ENCODE data around the gene WDR3. TPM values are rescaled to one million over a fixed set of nuclear protein-coding genes. Genes with fewer than 3 reads are reported as not detected.
"Not testable (repeated sequence)": the region's sequence is repeated elsewhere in the genome, so short reads cannot be mapped to it uniquely, and the experiment has no call there.

Gene WDR3
- polyA plus RNA-seq, 1 experiment = 13.2 TPM

- DNase-seq (ENCODE audit: low read depth) = no peak
- ChIA-PET CTCF (interaction anchor here (0.7 to 5.4 kb wide), 2 partner anchors 9 to 150 kb away, joined by 3 to 20 read pairs; no protein-coding TSS in a partner anchor), POLR2A (no interaction called here)
- TF ChIP-seq, protein P1, sequence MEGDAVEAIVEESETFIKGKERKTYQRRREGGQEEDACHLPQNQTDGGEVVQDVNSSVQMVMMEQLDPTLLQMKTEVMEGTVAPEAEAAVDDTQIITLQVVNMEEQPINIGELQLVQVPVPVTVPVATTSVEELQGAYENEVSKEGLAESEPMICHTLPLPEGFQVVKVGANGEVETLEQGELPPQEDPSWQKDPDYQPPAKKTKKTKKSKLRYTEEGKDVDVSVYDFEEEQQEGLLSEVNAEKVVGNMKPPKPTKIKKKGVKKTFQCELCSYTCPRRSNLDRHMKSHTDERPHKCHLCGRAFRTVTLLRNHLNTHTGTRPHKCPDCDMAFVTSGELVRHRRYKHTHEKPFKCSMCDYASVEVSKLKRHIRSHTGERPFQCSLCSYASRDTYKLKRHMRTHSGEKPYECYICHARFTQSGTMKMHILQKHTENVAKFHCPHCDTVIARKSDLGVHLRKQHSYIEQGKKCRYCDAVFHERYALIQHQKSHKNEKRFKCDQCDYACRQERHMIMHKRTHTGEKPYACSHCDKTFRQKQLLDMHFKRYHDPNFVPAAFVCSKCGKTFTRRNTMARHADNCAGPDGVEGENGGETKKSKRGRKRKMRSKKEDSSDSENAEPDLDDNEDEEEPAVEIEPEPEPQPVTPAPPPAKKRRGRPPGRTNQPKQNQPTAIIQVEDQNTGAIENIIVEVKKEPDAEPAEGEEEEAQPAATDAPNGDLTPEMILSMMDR (IDR thresholded peaks at IDR 0.05; ENCODE audit: insufficient read depth, low read depth, low read length) = no peak
- Histone ChIP-seq H3K27me3 (ENCODE audit: control insufficient read depth, insufficient read depth, low read length) (no peaks in the 10 kb centered on the region), H3K4me3 (ENCODE audit: low read depth, low read length) (no peak overlapping the region), H3K36me3 (ENCODE audit: control insufficient read depth, insufficient read depth, low read length) (peaks cover 7% of the 10 kb centered on the region)
These were observed 25.1 kb upstream of the WDR3 start for GRCh38 chr1:117904485-117904884.

DNA sequence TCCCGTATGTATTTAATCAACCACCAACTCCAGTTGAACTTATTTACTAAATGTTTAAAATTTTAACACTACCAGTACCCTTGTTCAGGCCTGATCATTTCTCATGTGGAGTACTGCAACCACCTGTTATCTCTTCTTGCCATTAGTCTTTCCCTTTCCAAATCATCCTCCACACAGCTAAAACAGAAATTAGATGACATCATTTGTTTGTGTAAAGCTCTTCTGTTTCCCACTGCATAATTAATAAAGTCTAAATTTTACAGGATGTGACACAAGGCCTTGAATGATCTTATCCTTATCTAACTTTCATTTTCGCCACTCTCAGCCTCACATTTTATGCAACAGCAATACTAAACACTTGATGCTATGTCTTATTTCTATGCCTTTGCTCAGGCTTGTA, 24.5 kb upstream of the WDR3 start:
- CTCF ChIA-PET = interaction anchor here (0.7 to 5.4 kb wide), 2 partner anchors 9 to 151 kb away, joined by 3 to 20 read pairs; no protein-coding TSS in a partner anchor
- Histone ChIP-seq H3K27me3 (ENCODE audit: control insufficient read depth, insufficient read depth, low read length) (no peaks in the 10 kb centered on the region), H3K4me3 (ENCODE audit: low read depth, low read length) (no peak overlapping the region), H3K36me3 (ENCODE audit: control insufficient read depth, insufficient read depth, low read length) (peaks cover 8% of the 10 kb centered on the region)
- TF ChIP-seq, protein P1 (IDR thresholded peaks at IDR 0.05; ENCODE audit: insufficient read depth, low read depth, low read length) = no peak
- POLR2A ChIA-PET = no interaction called here
- no peak for DNase-seq (ENCODE audit: low read depth)

DNA sequence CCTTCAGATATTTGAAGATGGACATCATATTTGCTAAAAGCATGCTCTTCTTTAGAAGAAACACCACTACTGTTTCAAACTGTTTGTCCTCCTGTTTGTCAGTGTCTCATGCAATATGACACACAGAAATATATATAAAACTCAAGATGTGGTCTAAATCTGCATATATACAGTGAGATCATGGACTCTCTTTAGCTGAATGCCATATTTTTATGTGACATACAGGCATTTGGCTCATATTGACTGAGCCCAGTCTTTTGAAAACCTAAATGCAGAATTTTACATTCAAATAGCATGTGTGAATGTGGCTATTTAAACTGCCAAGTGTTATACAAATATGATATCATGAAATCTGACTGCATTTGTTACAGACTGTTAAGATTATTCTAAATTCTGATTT, 18.5 kb upstream of the WDR3 start:
- no peak for DNase-seq (ENCODE audit: low read depth)
- CTCF ChIA-PET = interaction anchor here (1.0 to 1.6 kb wide), 3 partner anchors 14 to 153 kb away, joined by 3 to 5 read pairs (median 3); no protein-coding TSS in a partner anchor
- Histone ChIP-seq H3K4me3 (ENCODE audit: low read depth, low read length) (no peak overlapping the region), H3K36me3 (ENCODE audit: control insufficient read depth, insufficient read depth, low read length) (peaks cover 2% of the 10 kb centered on the region; the same call in 1 of the 2 replicates), H3K27me3 (ENCODE audit: control insufficient read depth, insufficient read depth, low read length) (no peaks in the 10 kb centered on the region)
- TF ChIP-seq, protein P1 (IDR thresholded peaks at IDR 0.05; ENCODE audit: insufficient read depth, low read depth, low read length) = no peak
- POLR2A ChIA-PET = interaction anchor here (0.6 kb wide), 1 partner anchor 600 kb away, joined by 5 read pairs; no protein-coding TSS in a partner anchor

GRCh38 chr1:117919376-117919775, 10.2 kb upstream of the WDR3 start:
- ChIA-PET CTCF (interaction anchor here (1.7 kb wide), 1 partner anchor 9 kb away, joined by 6 read pairs; no protein-coding TSS in a partner anchor), POLR2A (no interaction called here)
- Histone ChIP-seq H3K27me3 (ENCODE audit: control insufficient read depth, insufficient read depth, low read length) (no peaks in the 10 kb centered on the region), H3K4me3 (ENCODE audit: low read depth, low read length) (no peak overlapping the region), H3K36me3 (ENCODE audit: control insufficient read depth, insufficient read depth, low read length) (no peaks in the 10 kb centered on the region)
- TF ChIP-seq, protein P1 (IDR thresholded peaks at IDR 0.05; ENCODE audit: insufficient read depth, low read depth, low read length) = no peak
- no peak for DNase-seq (ENCODE audit: low read depth)

DNA sequence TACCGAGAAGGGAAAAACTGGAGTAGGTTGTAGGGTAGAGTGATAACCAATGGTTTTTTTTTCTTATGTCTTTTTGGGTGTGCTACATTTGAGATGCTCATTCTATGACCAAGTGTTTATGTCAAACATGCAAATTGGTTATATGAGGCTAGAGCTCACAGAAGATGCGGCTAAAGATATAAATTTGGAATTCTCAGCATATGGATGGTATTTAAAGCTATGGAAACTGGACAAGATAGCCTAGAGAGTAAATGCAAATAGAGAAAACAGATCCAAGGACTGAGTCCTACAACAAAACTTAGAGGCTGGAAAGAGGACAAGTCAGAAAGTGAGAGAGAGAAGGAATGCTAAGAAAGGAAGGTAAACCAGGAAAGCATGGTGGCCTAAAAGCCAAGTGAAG, 7.5 kb upstream of the WDR3 start:
- Histone ChIP-seq H3K4me3 (ENCODE audit: low read depth, low read length) (no peak overlapping the region), H3K36me3 (ENCODE audit: control insufficient read depth, insufficient read depth, low read length) (no peaks in the 10 kb centered on the region), H3K27me3 (ENCODE audit: control insufficient read depth, insufficient read depth, low read length) (no peaks in the 10 kb centered on the region)
- ChIA-PET POLR2A (no interaction called here), CTCF (interaction anchor here (0.7 kb wide), 1 partner anchor 12 kb away, joined by 3 read pairs; no protein-coding TSS in a partner anchor)
- TF ChIP-seq, protein P1 (IDR thresholded peaks at IDR 0.05; ENCODE audit: insufficient read depth, low read depth, low read length) = no peak
- no peak for DNase-seq (ENCODE audit: low read depth)

GRCh38 chr1:117922717-117923116, 6.8 kb upstream of the WDR3 start:
- DNase-seq (ENCODE audit: low read depth); POLR2A ChIA-PET: not testable (repeated sequence)

More at GRCh38 chr1:117922717-117923116, 6.8 kb upstream of the WDR3 start:
- H3K36me3 ChIP-seq (ENCODE audit: control insufficient read depth, insufficient read depth, low read length); H3K27me3 ChIP-seq (ENCODE audit: control insufficient read depth, insufficient read depth, low read length); H3K4me3 ChIP-seq (ENCODE audit: low read depth, low read length); CTCF ChIA-PET: not testable (repeated sequence)
